ENCODE measurements around the gene SLC38A10.

SLC38A10 gene

GRCh38 chr17:81196505-81197408, 98.3 kb downstream of the SLC38A10 start:
- H2BK15ac ChIP-seq (replicated peaks; ENCODE audit: low read depth): no peak overlapping the region
- no peak overlapping the region for H4K5ac ChIP-seq (ENCODE audit: low read length)
- H3K18ac ChIP-seq (ENCODE audit: low read length): no peak overlapping the region
- no peak overlapping the region for H2BK5ac ChIP-seq (ENCODE audit: low read length)
- no peak overlapping the region for H2AK5ac ChIP-seq (ENCODE audit: low read length)
- no peak overlapping the region for H3K4me2 ChIP-seq (ENCODE audit: low read length)
- H3K27ac ChIP-seq (ENCODE audit: low read depth, low read length): no peak overlapping the region
- no peaks in the 10 kb centered on the region for H3K79me2 ChIP-seq (ENCODE audit: control insufficient read depth, insufficient read depth, low read length)
- no peak overlapping the region for H3K4me3 ChIP-seq (ENCODE audit: low read length)
- H3K36me3 ChIP-seq (ENCODE audit: control insufficient read depth, insufficient read depth, low read length): no peaks in the 10 kb centered on the region
- H3K4ac ChIP-seq (ENCODE audit: low read depth, low read length): no peak overlapping the region
- no peak overlapping the region for H4K8ac ChIP-seq (ENCODE audit: low read depth, low read length)
- no peak overlapping the region for H2BK120ac ChIP-seq (ENCODE audit: low read depth, low read length)
- WGBS (ENCODE audit: extremely low coverage, insufficient coverage, low lambda C conversion rate): no CpG with 5 or more reads among the region's 45 CpGs
- H3K23ac ChIP-seq (ENCODE audit: low read length): no peak overlapping the region
- no peak for DNase-seq
- H3K9ac ChIP-seq (ENCODE audit: low read length): no peak overlapping the region
- H3K56ac ChIP-seq (ENCODE audit: low read length): no peak overlapping the region
- no peaks in the 10 kb centered on the region for H3K27me3 ChIP-seq (ENCODE audit: insufficient read depth, low read length, poor library complexity)
- H3K79me1 ChIP-seq (ENCODE audit: low read length): no peaks in the 10 kb centered on the region
- H3K4me1 ChIP-seq (ENCODE audit: control insufficient read depth, low read depth, low read length): no peaks in the 10 kb centered on the region

DNA sequence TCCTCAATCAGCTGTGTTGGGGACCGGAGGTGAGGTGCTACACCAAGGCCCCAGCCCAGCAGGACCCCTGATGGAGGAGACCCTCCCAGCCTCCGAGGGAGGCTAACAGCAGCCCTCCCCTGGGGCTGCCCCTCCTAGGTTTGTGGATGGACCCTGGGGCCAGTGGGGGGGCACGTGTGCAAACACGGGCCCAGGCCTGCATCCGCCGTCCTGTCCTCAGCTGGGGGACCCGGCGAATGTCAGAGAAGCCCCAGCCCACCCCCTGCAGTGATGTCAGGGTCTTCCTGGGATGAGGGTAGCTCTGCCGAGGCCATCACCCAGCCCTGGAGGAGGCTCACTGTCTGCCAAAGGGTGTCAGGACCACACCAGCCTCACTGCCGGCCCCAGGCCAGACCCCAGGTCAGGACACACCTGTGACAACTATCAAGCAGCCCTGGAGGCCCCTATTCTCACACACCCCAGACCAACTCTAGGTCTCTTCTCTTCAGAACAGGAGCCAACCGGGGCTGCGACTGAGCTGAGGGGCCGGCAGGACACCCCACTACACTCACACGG, 99.1 kb downstream of the SLC38A10 start:
- Histone ChIP-seq H3K4me2 (ENCODE audit: low read length) (no peak overlapping the region), H4K5ac (ENCODE audit: low read length) (no peak overlapping the region), H3K18ac (ENCODE audit: low read length) (no peak overlapping the region), H2BK5ac (ENCODE audit: low read length) (no peak overlapping the region), H3K4ac (ENCODE audit: low read depth, low read length) (no peak overlapping the region), H4K8ac (ENCODE audit: low read depth, low read length) (no peak overlapping the region), H3K27me3 (ENCODE audit: insufficient read depth, low read length, poor library complexity) (no peaks in the 10 kb centered on the region), H3K36me3 (ENCODE audit: control insufficient read depth, insufficient read depth, low read length) (no peaks in the 10 kb centered on the region), H3K27ac (ENCODE audit: low read depth, low read length) (no peak overlapping the region), H3K23ac (ENCODE audit: low read length) (no peak overlapping the region), H3K4me1 (ENCODE audit: control insufficient read depth, low read depth, low read length) (no peaks in the 10 kb centered on the region), H2BK15ac (replicated peaks; ENCODE audit: low read depth) (no peak overlapping the region), H3K79me2 (ENCODE audit: control insufficient read depth, insufficient read depth, low read length) (no peaks in the 10 kb centered on the region), H3K9ac (ENCODE audit: low read length) (no peak overlapping the region), H3K56ac (ENCODE audit: low read length) (no peak overlapping the region), H3K79me1 (ENCODE audit: low read length) (no peaks in the 10 kb centered on the region), H2AK5ac (ENCODE audit: low read length) (no peak overlapping the region), H2BK120ac (ENCODE audit: low read depth, low read length) (no peak overlapping the region), H3K4me3 (ENCODE audit: low read length) (no peak overlapping the region)
- WGBS (ENCODE audit: extremely low coverage, insufficient coverage, low lambda C conversion rate): no CpG with 5 or more reads among the region's 14 CpGs
- no peak for DNase-seq

Measured in mesendoderm (in vitro differentiated cells).